Measurements from ENCODE around the gene ETV5. TPM values are rescaled to one million over a fixed set of nuclear protein-coding genes. Genes with fewer than 3 reads are reported as not detected.

The ETV5 gene
- total and polyA plus RNA-seq, 10 of the 15 experiments (the other 5 are each of a cell fraction or from before 2014, with no cell fraction given), result 5.0 to 18.4 (median 7.4) TPM

GRCh38 chr3:186133980-186134379, 25.1 kb upstream of the ETV5 start:
- Histone ChIP-seq H3K9ac (ENCODE audit: control insufficient read depth, insufficient read depth, low read length) (no peak overlapping the region), H3K4me3 (no peak overlapping the region), H3K27me3 (replicated peaks in 1 of 2; ENCODE audit: control insufficient read depth in 2 of 2, insufficient read depth in 2 of 2, low read length in 1 of 2) (peaks cover 0 to 2% of the 10 kb centered on the region in 2 experiments; a peak in 2 of 4 replicates), H4K20me1 (ENCODE audit: control insufficient read depth, insufficient read depth) (no peaks in the 10 kb centered on the region), H3K4me1 (ENCODE audit: control insufficient read depth, insufficient read depth, low read length) (no peaks in the 10 kb centered on the region), H3K79me2 (ENCODE audit: control insufficient read depth, insufficient read depth, low read length) (no peaks in the 10 kb centered on the region), H3K27ac (ENCODE audit: control insufficient read depth, insufficient read depth) (no peak overlapping the region), H3K36me3 (ENCODE audit: control insufficient read depth in 2 of 2, insufficient read depth in 2 of 2, low read length in 1 of 2) (no peaks in the 10 kb centered on the region), H3K4me2 (ENCODE audit: control insufficient read depth, insufficient read depth) (no peak overlapping the region), H3K9me3 (replicated peaks; ENCODE audit: control insufficient read depth, insufficient read depth, low read length) (no peaks in the 10 kb centered on the region), H2AFZ (ENCODE audit: control insufficient read depth, low read depth, low read length) (no peak overlapping the region)
- POLR2A ChIA-PET, result no interaction called here
- DNase-seq (ENCODE audit: low read depth, low spot score), result no peak
- in situ Hi-C loops (cut with MboI) (no loop called here), intact Hi-C loops (cut with micrococcal nuclease; ENCODE audit: unreplicated experiment) (no loop called here)
- TF ChIP-seq NR2F1 (conservative IDR thresholded peaks at IDR 0.05), result peak; percentile 48
- TF ChIP-seq, protein P1, sequence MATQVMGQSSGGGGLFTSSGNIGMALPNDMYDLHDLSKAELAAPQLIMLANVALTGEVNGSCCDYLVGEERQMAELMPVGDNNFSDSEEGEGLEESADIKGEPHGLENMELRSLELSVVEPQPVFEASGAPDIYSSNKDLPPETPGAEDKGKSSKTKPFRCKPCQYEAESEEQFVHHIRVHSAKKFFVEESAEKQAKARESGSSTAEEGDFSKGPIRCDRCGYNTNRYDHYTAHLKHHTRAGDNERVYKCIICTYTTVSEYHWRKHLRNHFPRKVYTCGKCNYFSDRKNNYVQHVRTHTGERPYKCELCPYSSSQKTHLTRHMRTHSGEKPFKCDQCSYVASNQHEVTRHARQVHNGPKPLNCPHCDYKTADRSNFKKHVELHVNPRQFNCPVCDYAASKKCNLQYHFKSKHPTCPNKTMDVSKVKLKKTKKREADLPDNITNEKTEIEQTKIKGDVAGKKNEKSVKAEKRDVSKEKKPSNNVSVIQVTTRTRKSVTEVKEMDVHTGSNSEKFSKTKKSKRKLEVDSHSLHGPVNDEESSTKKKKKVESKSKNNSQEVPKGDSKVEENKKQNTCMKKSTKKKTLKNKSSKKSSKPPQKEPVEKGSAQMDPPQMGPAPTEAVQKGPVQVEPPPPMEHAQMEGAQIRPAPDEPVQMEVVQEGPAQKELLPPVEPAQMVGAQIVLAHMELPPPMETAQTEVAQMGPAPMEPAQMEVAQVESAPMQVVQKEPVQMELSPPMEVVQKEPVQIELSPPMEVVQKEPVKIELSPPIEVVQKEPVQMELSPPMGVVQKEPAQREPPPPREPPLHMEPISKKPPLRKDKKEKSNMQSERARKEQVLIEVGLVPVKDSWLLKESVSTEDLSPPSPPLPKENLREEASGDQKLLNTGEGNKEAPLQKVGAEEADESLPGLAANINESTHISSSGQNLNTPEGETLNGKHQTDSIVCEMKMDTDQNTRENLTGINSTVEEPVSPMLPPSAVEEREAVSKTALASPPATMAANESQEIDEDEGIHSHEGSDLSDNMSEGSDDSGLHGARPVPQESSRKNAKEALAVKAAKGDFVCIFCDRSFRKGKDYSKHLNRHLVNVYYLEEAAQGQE (IDR thresholded peaks at IDR 0.05; ENCODE audit: low read depth, low read length), result no peak
- TF ChIP-seq YY1 (IDR thresholded peaks at IDR 0.05; ENCODE audit: low read depth, low read length), result no peak
- no peak for TF ChIP-seq TARDBP (IDR thresholded peaks at IDR 0.05; ENCODE audit: borderline replicate concordance)
- TF ChIP-seq DPF2 (IDR thresholded peaks at IDR 0.05), result no peak
- TF ChIP-seq, protein P2, sequence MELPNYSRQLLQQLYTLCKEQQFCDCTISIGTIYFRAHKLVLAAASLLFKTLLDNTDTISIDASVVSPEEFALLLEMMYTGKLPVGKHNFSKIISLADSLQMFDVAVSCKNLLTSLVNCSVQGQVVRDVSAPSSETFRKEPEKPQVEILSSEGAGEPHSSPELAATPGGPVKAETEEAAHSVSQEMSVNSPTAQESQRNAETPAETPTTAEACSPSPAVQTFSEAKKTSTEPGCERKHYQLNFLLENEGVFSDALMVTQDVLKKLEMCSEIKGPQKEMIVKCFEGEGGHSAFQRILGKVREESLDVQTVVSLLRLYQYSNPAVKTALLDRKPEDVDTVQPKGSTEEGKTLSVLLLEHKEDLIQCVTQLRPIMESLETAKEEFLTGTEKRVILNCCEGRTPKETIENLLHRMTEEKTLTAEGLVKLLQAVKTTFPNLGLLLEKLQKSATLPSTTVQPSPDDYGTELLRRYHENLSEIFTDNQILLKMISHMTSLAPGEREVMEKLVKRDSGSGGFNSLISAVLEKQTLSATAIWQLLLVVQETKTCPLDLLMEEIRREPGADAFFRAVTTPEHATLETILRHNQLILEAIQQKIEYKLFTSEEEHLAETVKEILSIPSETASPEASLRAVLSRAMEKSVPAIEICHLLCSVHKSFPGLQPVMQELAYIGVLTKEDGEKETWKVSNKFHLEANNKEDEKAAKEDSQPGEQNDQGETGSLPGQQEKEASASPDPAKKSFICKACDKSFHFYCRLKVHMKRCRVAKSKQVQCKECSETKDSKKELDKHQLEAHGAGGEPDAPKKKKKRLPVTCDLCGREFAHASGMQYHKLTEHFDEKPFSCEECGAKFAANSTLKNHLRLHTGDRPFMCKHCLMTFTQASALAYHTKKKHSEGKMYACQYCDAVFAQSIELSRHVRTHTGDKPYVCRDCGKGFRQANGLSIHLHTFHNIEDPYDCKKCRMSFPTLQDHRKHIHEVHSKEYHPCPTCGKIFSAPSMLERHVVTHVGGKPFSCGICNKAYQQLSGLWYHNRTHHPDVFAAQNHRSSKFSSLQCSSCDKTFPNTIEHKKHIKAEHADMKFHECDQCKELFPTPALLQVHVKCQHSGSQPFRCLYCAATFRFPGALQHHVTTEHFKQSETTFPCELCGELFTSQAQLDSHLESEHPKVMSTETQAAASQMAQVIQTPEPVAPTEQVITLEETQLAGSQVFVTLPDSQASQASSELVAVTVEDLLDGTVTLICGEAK (IDR thresholded peaks at IDR 0.05; ENCODE audit: borderline replicate concordance), result no peak
- no peak for TF ChIP-seq NR2C1 (IDR thresholded peaks at IDR 0.05)
- ATAC-seq, result no peak
- WGBS (ENCODE audit: insufficient coverage, insufficient replicate concordance, low lambda C conversion rate, missing lambda C conversion rate), result 25% methylated on average over 5 of the region's 5 CpGs
- SMC1A ChIA-PET (ENCODE audit: uncharacterized antibody, unreplicated experiment), result interaction anchor here (0.8 to 1.2 kb wide), 2 partner anchors 9 to 407 kb away, joined by 3 to 5 read pairs; no protein-coding TSS in a partner anchor
- CTCF ChIA-PET, result interaction anchor here (0.6 kb wide), 1 partner anchor 49 kb away, joined by 4 read pairs; no protein-coding TSS in a partner anchor
- no TSS peak for BruUV-seq (replicated peaks)
- FAIRE-seq, result no peak
- RAD21 ChIA-PET (ENCODE audit: unreplicated experiment), result interaction anchor here (1.2 to 1.3 kb wide), 2 partner anchors 91 to 109 kb away, joined by 3 read pairs; no protein-coding TSS in a partner anchor

Measured in GM12878 (cell line).